GM23248 (cell line): ENCODE results near the gene SLC5A3. TPM values are rescaled to one million over a fixed set of nuclear protein-coding genes. Genes with fewer than 3 reads are reported as not detected.

Experiments used
- DNase-seq: peaks from one replicate; pipeline ENCODE4 v3.0.0-alpha.2; 2015
- H2AFZ ChIP-seq: fragments of 200-600 bp; sonication (generic); 2 replicates; pipeline ENCODE4 v1.6.1; 2016; ENCODE audit warnings: antibody characterized with exemption
- H3F3A ChIP-seq: fragments of 200-600 bp; sonication (generic); 2 replicates; pipeline ENCODE4 v1.6.1; 2016; ENCODE audit warnings: mild to moderate bottlenecking, antibody characterized with exemption, mixed run types; ENCODE audit not compliant: insufficient read depth
- H3K27ac ChIP-seq: fragments of 200-600 bp; sonication (generic); 2 replicates; pipeline ENCODE4 v1.5.1; 2016; ENCODE audit warnings: mild to moderate bottlenecking
- H3K27me3 ChIP-seq: fragments of 200-600 bp; sonication (generic); replicated peaks from 2 replicates; pipeline ENCODE4 v1.6.1; 2016; ENCODE audit warnings: mild to moderate bottlenecking; ENCODE audit not compliant: insufficient read depth
- H3K36me3 ChIP-seq: fragments of 200-600 bp; sonication (generic); 2 replicates; pipeline ENCODE4 v1.6.1; 2016; ENCODE audit warnings: low read depth, mild to moderate bottlenecking
- H3K4me1 ChIP-seq: fragments of 200-600 bp; sonication (generic); 2 replicates; pipeline ENCODE4 v1.6.1; 2016; ENCODE audit warnings: mild to moderate bottlenecking; ENCODE audit not compliant: insufficient read depth
- H3K4me2 ChIP-seq: fragments of 200-600 bp; sonication (generic); one replicate; pipeline ENCODE4 v1.6.1; 2016; ENCODE audit warnings: mild to moderate bottlenecking; ENCODE audit not compliant: unreplicated experiment
- H3K4me3 ChIP-seq: fragments of 200-600 bp; sonication (generic); 2 replicates; pipeline ENCODE4 v1.5.1; 2016; ENCODE audit warnings: mild to moderate bottlenecking
- H3K79me2 ChIP-seq: fragments of 200-600 bp; sonication (generic); 2 replicates; pipeline ENCODE4 v1.6.1; 2016; ENCODE audit warnings: mild to moderate bottlenecking; ENCODE audit not compliant: insufficient read depth
- H3K9ac ChIP-seq: fragments of 200-600 bp; sonication (generic); 2 replicates; pipeline ENCODE4 v1.6.1; 2016; ENCODE audit warnings: mild to moderate bottlenecking
- H3K9me2 ChIP-seq: fragments of 200-600 bp; sonication (generic); 2 replicates; pipeline ENCODE4 v1.6.1; 2016; ENCODE audit warnings: mixed run types, mild to moderate bottlenecking, moderate library complexity; ENCODE audit not compliant: insufficient read depth
- H3K9me3 ChIP-seq: fragments of 200-600 bp; sonication (generic); one replicate; pipeline ENCODE4 v1.6.1; 2017; ENCODE audit warnings: low read depth
- H4K20me1 ChIP-seq: fragments of 200-600 bp; sonication (generic); 2 replicates; pipeline ENCODE4 v1.6.0; 2016; ENCODE audit not compliant: insufficient read depth
- EZH2 ChIP-seq: fragments of 200-600 bp; sonication (generic); IDR thresholded peaks from 2 replicates; pipeline ENCODE4 v1.6.1; 2018; ENCODE audit warnings: antibody characterized with exemption, mild to moderate bottlenecking; ENCODE audit not compliant: insufficient read depth, poor library complexity, severe bottlenecking
- EZH2phosphoT487 ChIP-seq: fragments of 200-600 bp; sonication (generic); IDR thresholded peaks from 2 replicates; pipeline ENCODE4 v1.6.1; 2018; ENCODE audit warnings: antibody characterized with exemption, moderate library complexity, mild to moderate bottlenecking, low read depth; ENCODE audit not compliant: insufficient read depth
- WGBS, 2 experiments: methylation state at CpG; one replicate each; pipeline ENCODE4 v1.1.6; 2015 to 2017; ENCODE audit warnings: low lambda C conversion rate in 2 of 2, low coverage in 1 of 2; ENCODE audit errors: missing lambda C conversion rate in 2 of 2; 5-methylcytosine and 5-hydroxymethylcytosine counted together
- in situ Hi-C: fragments of 300-500 bp; cut with MboI; formaldehyde crosslinking; loops from 2 replicates; pipeline ENCODE4 v1.15.0; 2020
- polyA plus RNA-seq: library from polyadenylated mRNA; unstranded; fragments of >200 nt; fragmentation: Nextera tagmentation; extraction: Ambion mirVana; gene quantifications from 2 replicates; pipeline ENCODE4 v1.2.1, GENCODE V29; 2016
- total RNA-seq: library from RNA; depleted of rRNA; stranded (reverse); fragments of >200 nt; shearing (Covaris generic); gene quantifications from 2 replicates; pipeline ENCODE4 v1.2.3, GENCODE V29; 2014

The SLC5A3 gene
- total and polyA plus RNA-seq, 2 experiments from 2014 or later = 3.0 to 10.8 TPM

GRCh38 chr21:34046917-34047316 lies 26.5 kb upstream of the SLC5A3 start:
- Histone ChIP-seq H3K36me3 (no peaks in the 10 kb centered on the region), H4K20me1 (no peaks in the 10 kb centered on the region), H3K4me1 (no peaks in the 10 kb centered on the region), H3K4me3 (no peak overlapping the region), H3F3A (no peaks in the 10 kb centered on the region), H3K79me2 (no peaks in the 10 kb centered on the region), H3K9me2 (no peaks in the 10 kb centered on the region), H3K27me3 (no peaks in the 10 kb centered on the region), H3K9me3 (no peaks in the 10 kb centered on the region), H3K9ac (no peak overlapping the region), H3K27ac (no peak overlapping the region), H3K4me2 (no peak overlapping the region), H2AFZ (no peak overlapping the region)
- in situ Hi-C loops = no loop called here
- WGBS, 2 experiments = 85 to 90% methylated on average over 6 of the region's 6 CpGs
- no peak for DNase-seq
- TF ChIP-seq EZH2phosphoT487 (no peak), EZH2 (no peak)

- Histone ChIP-seq H3K9me2 (no peaks in the 10 kb centered on the region), H3K4me1 (no peaks in the 10 kb centered on the region), H3F3A (no peaks in the 10 kb centered on the region), H3K79me2 (no peaks in the 10 kb centered on the region), H3K36me3 (no peaks in the 10 kb centered on the region), H3K9ac (no peak overlapping the region), H2AFZ (no peak overlapping the region), H3K9me3 (no peaks in the 10 kb centered on the region), H3K4me3 (no peak overlapping the region), H3K27me3 (no peaks in the 10 kb centered on the region), H3K4me2 (no peak overlapping the region), H4K20me1 (no peaks in the 10 kb centered on the region), H3K27ac (no peak overlapping the region)
- no peak for DNase-seq
- TF ChIP-seq EZH2 (no peak), EZH2phosphoT487 (no peak)
- in situ Hi-C loops = no loop called here
Measured at GRCh38 chr21:34047835-34048234, 25.5 kb upstream of the SLC5A3 start.

DNA sequence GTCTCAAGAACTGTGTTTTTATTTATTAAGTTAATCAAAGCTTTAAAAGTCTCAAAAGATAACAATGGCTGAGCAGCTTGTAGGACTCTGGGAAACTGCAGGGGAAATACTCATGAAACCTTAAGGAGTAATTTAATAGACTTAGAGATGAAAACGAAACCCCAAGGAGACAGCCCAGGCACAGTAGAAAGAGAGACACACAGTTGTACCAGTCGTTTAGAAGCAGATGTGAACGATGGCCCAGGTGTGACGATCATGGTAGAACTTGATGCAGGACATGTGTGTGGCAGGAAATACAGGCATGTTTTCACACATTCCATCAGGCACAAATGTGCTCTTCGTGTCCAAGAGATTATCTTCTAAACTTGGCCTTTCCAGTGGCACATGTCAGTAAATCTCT lies 21.2 kb upstream of the SLC5A3 start:
- Histone ChIP-seq H3K9ac (no peak overlapping the region), H3K4me3 (no peak overlapping the region), H3K27me3 (no peaks in the 10 kb centered on the region), H2AFZ (no peak overlapping the region), H3K9me2 (no peaks in the 10 kb centered on the region), H3K79me2 (no peaks in the 10 kb centered on the region), H3K9me3 (no peaks in the 10 kb centered on the region), H3K4me2 (no peak overlapping the region), H3K27ac (no peak overlapping the region), H3K4me1 (no peaks in the 10 kb centered on the region), H4K20me1 (no peaks in the 10 kb centered on the region), H3F3A (no peaks in the 10 kb centered on the region), H3K36me3 (no peaks in the 10 kb centered on the region)
- 35 to 45% methylated on average over 5 of the region's 5 CpGs for WGBS, 2 experiments
- in situ Hi-C loops = no loop called here
- no peak for DNase-seq
- TF ChIP-seq EZH2 (no peak), EZH2phosphoT487 (no peak)

DNA sequence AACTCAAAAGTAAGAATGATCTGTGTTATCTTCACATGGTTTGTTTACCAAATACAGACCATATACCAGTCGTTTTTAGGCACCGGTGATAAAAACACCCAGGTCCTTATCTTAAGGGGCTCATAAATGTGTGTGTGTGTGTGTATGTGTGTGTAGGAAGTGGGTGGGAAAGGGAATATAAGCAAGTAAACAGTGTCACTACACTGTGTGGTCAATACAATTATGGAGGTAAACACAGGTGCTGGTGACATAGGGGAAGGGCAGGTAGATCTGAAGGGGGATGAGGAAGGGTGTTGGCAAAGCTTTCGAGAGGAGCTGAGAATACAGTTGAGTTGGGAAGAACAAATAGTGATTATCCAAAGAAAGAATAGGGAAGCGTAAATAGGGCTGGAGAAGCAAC lies 19.1 kb upstream of the SLC5A3 start:
- DNase-seq = no peak
- Histone ChIP-seq H3K4me3 (no peak overlapping the region), H3K36me3 (no peaks in the 10 kb centered on the region), H3K9me2 (no peaks in the 10 kb centered on the region), H4K20me1 (no peaks in the 10 kb centered on the region), H3K27ac (no peak overlapping the region), H3K27me3 (no peaks in the 10 kb centered on the region), H3K9ac (no peak overlapping the region), H3K4me2 (no peak overlapping the region), H3K4me1 (no peaks in the 10 kb centered on the region), H3K79me2 (no peaks in the 10 kb centered on the region), H3K9me3 (no peaks in the 10 kb centered on the region), H2AFZ (no peak overlapping the region), H3F3A (no peaks in the 10 kb centered on the region)
- in situ Hi-C loops = no loop called here
- 81 to 84% methylated on average over 4 of the region's 4 CpGs for WGBS, 2 experiments
- TF ChIP-seq EZH2phosphoT487 (no peak), EZH2 (no peak)

GRCh38 chr21:34055615-34056014 lies 17.8 kb upstream of the SLC5A3 start:
- Histone ChIP-seq H2AFZ (no peak overlapping the region), H3K36me3 (no peaks in the 10 kb centered on the region), H3F3A (no peaks in the 10 kb centered on the region), H3K4me1 (no peaks in the 10 kb centered on the region), H3K27me3 (no peaks in the 10 kb centered on the region), H3K9me2 (no peaks in the 10 kb centered on the region), H3K79me2 (no peaks in the 10 kb centered on the region), H4K20me1 (no peaks in the 10 kb centered on the region), H3K4me3 (no peak overlapping the region), H3K9me3 (no peaks in the 10 kb centered on the region), H3K4me2 (no peak overlapping the region), H3K27ac (no peak overlapping the region), H3K9ac (no peak overlapping the region)
- in situ Hi-C loops = no loop called here
- DNase-seq = no peak
- 90 to 100% methylated on average over 3 to 5 of the region's 5 CpGs for WGBS, 2 experiments
- no peak for TF ChIP-seq EZH2phosphoT487
- no peak for TF ChIP-seq EZH2
